Measurements from ENCODE around the gene ASB1. TPM values are rescaled to one million over a fixed set of nuclear protein-coding genes. Genes with fewer than 3 reads are reported as not detected.

Gene ASB1
- total RNA-seq, 1 donor from 2014 or later: 33.9 TPM

GRCh38 chr2:238420442-238420841 is 6.3 kb upstream of the ASB1 start:
- Mint-ChIP-seq H3K4me1 (ENCODE audit: unreplicated experiment) (peaks cover 50% of the 10 kb centered on the region), H3K9me3 (ENCODE audit: unreplicated experiment) (no peaks in the 10 kb centered on the region), H3K27me3 (ENCODE audit: unreplicated experiment) (no peaks in the 10 kb centered on the region), H3K4me3 (ENCODE audit: unreplicated experiment) (peak overlapping the region; percentile 6), H3K27ac (ENCODE audit: unreplicated experiment) (peak overlapping the region; percentile 85), H3K36me3 (ENCODE audit: unreplicated experiment) (peaks cover 1% of the 10 kb centered on the region)
- DNase-seq (ENCODE audit: extremely low spot score, unreplicated experiment): no peak
- TF ChIP-seq CTCF (IDR thresholded peaks at IDR 0.05): no peak

GRCh38 chr2:238420878-238421694 is 5.6 kb upstream of the ASB1 start:
- H3K4me3 Mint-ChIP-seq (ENCODE audit: unreplicated experiment): peak overlapping the region; percentile 6
- peaks cover 54% of the 10 kb centered on the region for H3K4me1 Mint-ChIP-seq (ENCODE audit: unreplicated experiment)
- DNase-seq (ENCODE audit: extremely low spot score, unreplicated experiment): no peak

GRCh38 chr2:238421695-238422035 is 5.1 kb upstream of the ASB1 start:
- Mint-ChIP-seq H3K4me1 (ENCODE audit: unreplicated experiment) (peaks cover 56% of the 10 kb centered on the region), H3K27me3 (ENCODE audit: unreplicated experiment) (no peaks in the 10 kb centered on the region), H3K4me3 (ENCODE audit: unreplicated experiment) (no peak overlapping the region), H3K9me3 (ENCODE audit: unreplicated experiment) (no peaks in the 10 kb centered on the region), H3K36me3 (ENCODE audit: unreplicated experiment) (peaks cover 1% of the 10 kb centered on the region), H3K27ac (ENCODE audit: unreplicated experiment) (peak overlapping the region; percentile 85)
- TF ChIP-seq CTCF (IDR thresholded peaks at IDR 0.05): no peak
- no peak for DNase-seq (ENCODE audit: extremely low spot score, unreplicated experiment)

More at GRCh38 chr2:238420878-238421694, 5.6 kb upstream of the ASB1 start:
- Mint-ChIP-seq H3K9me3 (ENCODE audit: unreplicated experiment) (no peaks in the 10 kb centered on the region), H3K27ac (ENCODE audit: unreplicated experiment) (peak overlapping the region; percentile 85), H3K36me3 (ENCODE audit: unreplicated experiment) (peaks cover 1% of the 10 kb centered on the region), H3K27me3 (ENCODE audit: unreplicated experiment) (no peaks in the 10 kb centered on the region)
- TF ChIP-seq CTCF (IDR thresholded peaks at IDR 0.05): no peak

GRCh38 chr2:238422285-238422684 is 4.4 kb upstream of the ASB1 start:
- no peak overlapping the region for H3K4me3 Mint-ChIP-seq (ENCODE audit: unreplicated experiment)
- peaks cover 1% of the 10 kb centered on the region for H3K36me3 Mint-ChIP-seq (ENCODE audit: unreplicated experiment)
- no peak for TF ChIP-seq CTCF (IDR thresholded peaks at IDR 0.05)
- H3K4me1 Mint-ChIP-seq (ENCODE audit: unreplicated experiment): peaks cover 56% of the 10 kb centered on the region
- no peaks in the 10 kb centered on the region for H3K9me3 Mint-ChIP-seq (ENCODE audit: unreplicated experiment)
- no peak for DNase-seq (ENCODE audit: extremely low spot score, unreplicated experiment)
- H3K27me3 Mint-ChIP-seq (ENCODE audit: unreplicated experiment): no peaks in the 10 kb centered on the region
- H3K27ac Mint-ChIP-seq (ENCODE audit: unreplicated experiment): peak overlapping the region; percentile 31

- no peaks in the 10 kb centered on the region for H3K9me3 Mint-ChIP-seq (ENCODE audit: unreplicated experiment)
- H3K27me3 Mint-ChIP-seq (ENCODE audit: unreplicated experiment): no peaks in the 10 kb centered on the region
- no peak overlapping the region for H3K4me3 Mint-ChIP-seq (ENCODE audit: unreplicated experiment)
- H3K4me1 Mint-ChIP-seq (ENCODE audit: unreplicated experiment): peaks cover 61% of the 10 kb centered on the region
- TF ChIP-seq CTCF (IDR thresholded peaks at IDR 0.05): no peak
- H3K36me3 Mint-ChIP-seq (ENCODE audit: unreplicated experiment): peaks cover 1% of the 10 kb centered on the region
- no peak overlapping the region for H3K27ac Mint-ChIP-seq (ENCODE audit: unreplicated experiment)
- DNase-seq (ENCODE audit: extremely low spot score, unreplicated experiment): no peak
Measured at GRCh38 chr2:238422940-238423339, 3.8 kb upstream of the ASB1 start.

Measured in osteocyte (in vitro differentiated cells).